Tibial nerve (tissue), 4 donors: ENCODE results near the gene AGR3.

Experiments
- EP300 ChIP-seq, 2 donors: sonication (generic); formaldehyde crosslinking; IDR thresholded peaks; one replicate each; pipeline ENCODE4 v1.6.1; 2017; ENCODE audit warnings: antibody characterized with exemption in 2 of 2, mild to moderate bottlenecking in 1 of 2
- TF ChIP-seq, protein P1 (sequence below), 5 experiments: fragments of 200-600 bp in 3 of 5; fragments of 450-650 bp in 2 of 5; sonication (generic) in 3 of 5; IDR thresholded peaks; one replicate each; pipeline ENCODE4 v1.5.1; 2016 to 2019; ENCODE audit warnings: antibody characterized with exemption in 5 of 5, mild to moderate bottlenecking in 3 of 5, moderate library complexity in 2 of 5

DNA sequence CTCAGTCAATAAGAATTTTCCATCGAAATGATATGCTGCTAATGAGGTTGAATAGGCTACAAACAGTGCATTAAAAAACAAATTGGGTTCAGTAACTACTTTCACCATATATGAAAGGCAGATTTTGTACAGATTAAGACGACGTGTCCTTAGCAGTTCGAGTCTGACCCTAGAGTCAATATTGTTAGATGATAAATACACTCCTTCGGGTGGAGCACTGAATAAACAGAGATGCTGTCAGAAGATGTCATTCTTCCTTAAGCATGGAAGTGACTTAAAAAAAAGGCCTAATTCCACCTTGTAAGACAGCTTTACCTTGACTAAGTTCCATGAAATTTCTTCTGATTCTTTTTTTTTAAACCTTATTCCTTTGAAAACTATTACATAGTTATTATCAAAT is 71.2 kb downstream of the AGR3 start:
- TF ChIP-seq, protein P1, sequence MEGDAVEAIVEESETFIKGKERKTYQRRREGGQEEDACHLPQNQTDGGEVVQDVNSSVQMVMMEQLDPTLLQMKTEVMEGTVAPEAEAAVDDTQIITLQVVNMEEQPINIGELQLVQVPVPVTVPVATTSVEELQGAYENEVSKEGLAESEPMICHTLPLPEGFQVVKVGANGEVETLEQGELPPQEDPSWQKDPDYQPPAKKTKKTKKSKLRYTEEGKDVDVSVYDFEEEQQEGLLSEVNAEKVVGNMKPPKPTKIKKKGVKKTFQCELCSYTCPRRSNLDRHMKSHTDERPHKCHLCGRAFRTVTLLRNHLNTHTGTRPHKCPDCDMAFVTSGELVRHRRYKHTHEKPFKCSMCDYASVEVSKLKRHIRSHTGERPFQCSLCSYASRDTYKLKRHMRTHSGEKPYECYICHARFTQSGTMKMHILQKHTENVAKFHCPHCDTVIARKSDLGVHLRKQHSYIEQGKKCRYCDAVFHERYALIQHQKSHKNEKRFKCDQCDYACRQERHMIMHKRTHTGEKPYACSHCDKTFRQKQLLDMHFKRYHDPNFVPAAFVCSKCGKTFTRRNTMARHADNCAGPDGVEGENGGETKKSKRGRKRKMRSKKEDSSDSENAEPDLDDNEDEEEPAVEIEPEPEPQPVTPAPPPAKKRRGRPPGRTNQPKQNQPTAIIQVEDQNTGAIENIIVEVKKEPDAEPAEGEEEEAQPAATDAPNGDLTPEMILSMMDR (IDR thresholded peaks at IDR 0.05): no peak
- TF ChIP-seq EP300 (IDR thresholded peaks at IDR 0.05): no peak
